ENCODE measurements around the gene NCOR1.

DNA sequence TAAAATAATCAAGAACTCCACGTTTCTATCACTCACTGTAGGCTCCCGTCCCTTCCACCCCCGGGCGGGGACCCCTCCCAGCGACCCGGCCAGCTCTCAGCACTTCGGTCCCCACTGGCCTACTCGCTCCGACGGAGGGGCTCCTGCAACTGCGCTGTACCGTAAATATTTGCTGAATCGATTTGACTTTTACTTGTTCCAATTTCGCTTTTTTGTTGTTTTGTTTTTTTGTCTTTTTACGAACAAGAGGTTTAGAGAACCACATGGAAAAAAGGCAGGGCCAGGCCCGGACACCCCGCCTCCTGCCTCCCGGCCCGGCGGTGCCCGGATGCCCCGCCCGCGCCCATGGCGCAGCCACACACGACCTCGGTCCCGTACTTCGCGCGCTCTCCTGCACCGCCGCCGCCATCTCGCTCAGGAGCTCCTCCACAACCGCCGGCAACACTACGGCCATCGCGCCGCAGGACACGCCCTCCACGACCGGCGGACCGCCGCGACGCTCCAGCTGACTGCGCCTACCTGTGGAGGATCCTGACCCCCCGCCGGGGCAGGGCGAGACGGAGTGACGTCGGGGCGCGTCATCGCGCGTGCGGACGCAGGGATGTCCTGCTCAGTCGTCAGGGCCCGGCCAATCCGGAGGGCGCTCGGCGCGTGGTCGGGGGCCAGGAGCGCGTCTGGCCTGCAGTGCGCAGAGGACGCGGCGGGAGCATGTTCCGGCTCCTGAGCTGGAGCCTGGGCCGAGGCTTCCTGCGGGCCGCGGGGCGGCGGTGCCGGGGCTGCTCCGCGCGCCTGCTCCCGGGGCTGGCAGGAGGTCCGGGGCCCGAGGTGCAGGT lies 216.0 kb downstream of the NCOR1 start, which contains the start of the genes TTC19 and ZSWIM7:
- TF ChIP-seq, protein P1, sequence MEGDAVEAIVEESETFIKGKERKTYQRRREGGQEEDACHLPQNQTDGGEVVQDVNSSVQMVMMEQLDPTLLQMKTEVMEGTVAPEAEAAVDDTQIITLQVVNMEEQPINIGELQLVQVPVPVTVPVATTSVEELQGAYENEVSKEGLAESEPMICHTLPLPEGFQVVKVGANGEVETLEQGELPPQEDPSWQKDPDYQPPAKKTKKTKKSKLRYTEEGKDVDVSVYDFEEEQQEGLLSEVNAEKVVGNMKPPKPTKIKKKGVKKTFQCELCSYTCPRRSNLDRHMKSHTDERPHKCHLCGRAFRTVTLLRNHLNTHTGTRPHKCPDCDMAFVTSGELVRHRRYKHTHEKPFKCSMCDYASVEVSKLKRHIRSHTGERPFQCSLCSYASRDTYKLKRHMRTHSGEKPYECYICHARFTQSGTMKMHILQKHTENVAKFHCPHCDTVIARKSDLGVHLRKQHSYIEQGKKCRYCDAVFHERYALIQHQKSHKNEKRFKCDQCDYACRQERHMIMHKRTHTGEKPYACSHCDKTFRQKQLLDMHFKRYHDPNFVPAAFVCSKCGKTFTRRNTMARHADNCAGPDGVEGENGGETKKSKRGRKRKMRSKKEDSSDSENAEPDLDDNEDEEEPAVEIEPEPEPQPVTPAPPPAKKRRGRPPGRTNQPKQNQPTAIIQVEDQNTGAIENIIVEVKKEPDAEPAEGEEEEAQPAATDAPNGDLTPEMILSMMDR (IDR thresholded peaks at IDR 0.05), result peak in 1 of 6 experiments; percentile 18
- peak; percentile 98 to 99 for TF ChIP-seq POLR2A (IDR thresholded peaks at IDR 0.05)
